Ovary (tissue), 3 donors: ENCODE measurements around the gene IRGM.

ENCODE experiments used
- CTCF ChIP-seq, 3 donors: fragments of 450-650 bp in 2 of 3; fragments of 200-600 bp in 1 of 3; IDR thresholded peaks; one replicate each; pipeline versions ENCODE4 v1.5.1 to v1.8.0; 2016 to 2022; ENCODE audit warnings: antibody characterized with exemption in 3 of 3, mild to moderate bottlenecking in 1 of 3
- EP300 ChIP-seq: sonication (generic); formaldehyde crosslinking; IDR thresholded peaks from one replicate; pipeline ENCODE4 v1.6.1; 2017; ENCODE audit warnings: antibody characterized with exemption
- POLR2A ChIP-seq: fragments of 450-650 bp; IDR thresholded peaks from one replicate; pipeline ENCODE4 v1.6.1; 2017; ENCODE audit warnings: antibody characterized with exemption, mild to moderate bottlenecking, moderate library complexity
- donor health status: DM: no; HTN: no; CAD: no.

- no peak for TF ChIP-seq CTCF (IDR thresholded peaks at IDR 0.05)
- TF ChIP-seq POLR2A = no peak
- no peak for TF ChIP-seq EP300
Measured at GRCh38 chr5:150797384-150797783, 48.9 kb upstream of the IRGM start.
